WTC11 (cell line): ENCODE measurements around the gene NTSR1.

Source experiments
- CREM ChIP-seq: sonication (generic); formaldehyde crosslinking; IDR thresholded peaks from 2 replicates; pipeline ENCODE4 v1.8.1; 2022; ENCODE audit warnings: mild to moderate bottlenecking, missing genetic modification reagents, moderate library complexity
- ESRRA ChIP-seq: sonication (generic); formaldehyde crosslinking; IDR thresholded peaks from 2 replicates; pipeline ENCODE4 v1.8.1; 2022; ENCODE audit warnings: mild to moderate bottlenecking, missing genetic modification reagents, borderline replicate concordance
- GABPB1 ChIP-seq: sonication (generic); formaldehyde crosslinking; IDR thresholded peaks from 2 replicates; pipeline ENCODE4 v1.8.1; 2023; ENCODE audit warnings: mild to moderate bottlenecking, missing genetic modification reagents
- RORB ChIP-seq: fragments of 250-450 bp; sonication (Bioruptor Pico); IDR thresholded peaks from 2 replicates; pipeline ENCODE4 v1.9.0; 2021; ENCODE audit warnings: mild to moderate bottlenecking
- SP1 ChIP-seq: sonication (generic); formaldehyde crosslinking; conservative IDR thresholded peaks from 2 replicates; pipeline ENCODE4 v1.8.1; 2022; ENCODE audit warnings: missing genetic modification reagents
- ZNF416 ChIP-seq: fragments of 250-450 bp; sonication (Bioruptor Pico); IDR thresholded peaks from 2 replicates; pipeline ENCODE4 v1.9.0; 2021; ENCODE audit warnings: mild to moderate bottlenecking, inconsistent platforms
- TF ChIP-seq, protein P1 (sequence below): fragments of 200-600 bp; IDR thresholded peaks from 2 replicates; pipeline ENCODE4 v1.8.0; 2022; ENCODE audit warnings: antibody characterized with exemption
- TF ChIP-seq, protein P2 (sequence below): sonication (generic); formaldehyde crosslinking; IDR thresholded peaks from 2 replicates; pipeline ENCODE4 v1.8.1; 2023; ENCODE audit warnings: mild to moderate bottlenecking, missing genetic modification reagents
- TF ChIP-seq, protein P3 (sequence below): sonication (generic); formaldehyde crosslinking; IDR thresholded peaks from 2 replicates; pipeline ENCODE4 v1.8.0; 2022; ENCODE audit warnings: missing genetic modification reagents
- TF ChIP-seq, protein P4 (sequence below): sonication (generic); formaldehyde crosslinking; conservative IDR thresholded peaks from 2 replicates; pipeline ENCODE4 v1.8.1; 2022; ENCODE audit warnings: mild to moderate bottlenecking, missing genetic modification reagents

DNA sequence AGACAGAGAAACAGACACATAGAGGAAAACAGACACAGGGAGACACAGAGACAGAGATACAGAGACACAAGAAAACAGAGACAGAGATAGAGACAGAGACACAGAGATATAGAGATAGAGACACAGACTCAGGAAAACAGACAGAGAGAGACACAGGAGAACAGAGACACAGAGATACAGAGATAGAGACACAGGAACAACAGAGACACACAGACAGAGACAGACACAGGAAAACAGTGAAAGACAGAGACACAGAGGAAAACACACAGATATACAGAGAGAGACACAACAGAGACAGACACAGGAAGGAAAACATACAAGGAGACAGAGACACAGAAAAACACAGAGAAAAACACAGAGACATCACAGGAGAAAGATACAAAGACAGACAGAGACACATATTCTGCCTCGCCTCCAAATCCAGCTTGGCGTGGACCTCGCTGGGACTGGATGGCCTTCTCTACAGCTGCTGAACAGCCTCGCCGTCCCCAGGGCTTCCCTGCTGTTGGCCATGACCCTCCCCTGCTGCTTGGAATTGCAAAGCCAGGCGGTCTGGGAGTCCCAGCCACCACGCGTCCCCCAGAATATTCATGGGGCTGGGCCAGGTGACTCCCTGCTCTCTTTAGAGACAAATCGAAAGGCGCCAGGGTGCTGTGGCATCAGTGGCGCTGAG lies 36.8 kb downstream of the NTSR1 start:
- TF ChIP-seq, protein P1, sequence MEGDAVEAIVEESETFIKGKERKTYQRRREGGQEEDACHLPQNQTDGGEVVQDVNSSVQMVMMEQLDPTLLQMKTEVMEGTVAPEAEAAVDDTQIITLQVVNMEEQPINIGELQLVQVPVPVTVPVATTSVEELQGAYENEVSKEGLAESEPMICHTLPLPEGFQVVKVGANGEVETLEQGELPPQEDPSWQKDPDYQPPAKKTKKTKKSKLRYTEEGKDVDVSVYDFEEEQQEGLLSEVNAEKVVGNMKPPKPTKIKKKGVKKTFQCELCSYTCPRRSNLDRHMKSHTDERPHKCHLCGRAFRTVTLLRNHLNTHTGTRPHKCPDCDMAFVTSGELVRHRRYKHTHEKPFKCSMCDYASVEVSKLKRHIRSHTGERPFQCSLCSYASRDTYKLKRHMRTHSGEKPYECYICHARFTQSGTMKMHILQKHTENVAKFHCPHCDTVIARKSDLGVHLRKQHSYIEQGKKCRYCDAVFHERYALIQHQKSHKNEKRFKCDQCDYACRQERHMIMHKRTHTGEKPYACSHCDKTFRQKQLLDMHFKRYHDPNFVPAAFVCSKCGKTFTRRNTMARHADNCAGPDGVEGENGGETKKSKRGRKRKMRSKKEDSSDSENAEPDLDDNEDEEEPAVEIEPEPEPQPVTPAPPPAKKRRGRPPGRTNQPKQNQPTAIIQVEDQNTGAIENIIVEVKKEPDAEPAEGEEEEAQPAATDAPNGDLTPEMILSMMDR: no peak
- TF ChIP-seq SP1 (CRISPR knock-in tag) (no peak), GABPB1 (CRISPR knock-in tag) (no peak), ESRRA (CRISPR knock-in tag) (no peak), RORB (CRISPR knock-in tag) (no peak), CREM (CRISPR knock-in tag) (no peak), ZNF416 (CRISPR knock-in tag) (no peak)
- TF ChIP-seq, protein P2, sequence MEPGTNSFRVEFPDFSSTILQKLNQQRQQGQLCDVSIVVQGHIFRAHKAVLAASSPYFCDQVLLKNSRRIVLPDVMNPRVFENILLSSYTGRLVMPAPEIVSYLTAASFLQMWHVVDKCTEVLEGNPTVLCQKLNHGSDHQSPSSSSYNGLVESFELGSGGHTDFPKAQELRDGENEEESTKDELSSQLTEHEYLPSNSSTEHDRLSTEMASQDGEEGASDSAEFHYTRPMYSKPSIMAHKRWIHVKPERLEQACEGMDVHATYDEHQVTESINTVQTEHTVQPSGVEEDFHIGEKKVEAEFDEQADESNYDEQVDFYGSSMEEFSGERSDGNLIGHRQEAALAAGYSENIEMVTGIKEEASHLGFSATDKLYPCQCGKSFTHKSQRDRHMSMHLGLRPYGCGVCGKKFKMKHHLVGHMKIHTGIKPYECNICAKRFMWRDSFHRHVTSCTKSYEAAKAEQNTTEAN (CRISPR knock-in tag): no peak
- TF ChIP-seq, protein P3, sequence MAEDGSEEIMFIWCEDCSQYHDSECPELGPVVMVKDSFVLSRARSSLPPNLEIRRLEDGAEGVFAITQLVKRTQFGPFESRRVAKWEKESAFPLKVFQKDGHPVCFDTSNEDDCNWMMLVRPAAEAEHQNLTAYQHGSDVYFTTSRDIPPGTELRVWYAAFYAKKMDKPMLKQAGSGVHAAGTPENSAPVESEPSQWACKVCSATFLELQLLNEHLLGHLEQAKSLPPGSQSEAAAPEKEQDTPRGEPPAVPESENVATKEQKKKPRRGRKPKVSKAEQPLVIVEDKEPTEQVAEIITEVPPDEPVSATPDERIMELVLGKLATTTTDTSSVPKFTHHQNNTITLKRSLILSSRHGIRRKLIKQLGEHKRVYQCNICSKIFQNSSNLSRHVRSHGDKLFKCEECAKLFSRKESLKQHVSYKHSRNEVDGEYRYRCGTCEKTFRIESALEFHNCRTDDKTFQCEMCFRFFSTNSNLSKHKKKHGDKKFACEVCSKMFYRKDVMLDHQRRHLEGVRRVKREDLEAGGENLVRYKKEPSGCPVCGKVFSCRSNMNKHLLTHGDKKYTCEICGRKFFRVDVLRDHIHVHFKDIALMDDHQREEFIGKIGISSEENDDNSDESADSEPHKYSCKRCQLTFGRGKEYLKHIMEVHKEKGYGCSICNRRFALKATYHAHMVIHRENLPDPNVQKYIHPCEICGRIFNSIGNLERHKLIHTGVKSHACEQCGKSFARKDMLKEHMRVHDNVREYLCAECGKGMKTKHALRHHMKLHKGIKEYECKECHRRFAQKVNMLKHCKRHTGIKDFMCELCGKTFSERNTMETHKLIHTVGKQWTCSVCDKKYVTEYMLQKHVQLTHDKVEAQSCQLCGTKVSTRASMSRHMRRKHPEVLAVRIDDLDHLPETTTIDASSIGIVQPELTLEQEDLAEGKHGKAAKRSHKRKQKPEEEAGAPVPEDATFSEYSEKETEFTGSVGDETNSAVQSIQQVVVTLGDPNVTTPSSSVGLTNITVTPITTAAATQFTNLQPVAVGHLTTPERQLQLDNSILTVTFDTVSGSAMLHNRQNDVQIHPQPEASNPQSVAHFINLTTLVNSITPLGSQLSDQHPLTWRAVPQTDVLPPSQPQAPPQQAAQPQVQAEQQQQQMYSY (CRISPR knock-in tag): no peak
- TF ChIP-seq, protein P4, sequence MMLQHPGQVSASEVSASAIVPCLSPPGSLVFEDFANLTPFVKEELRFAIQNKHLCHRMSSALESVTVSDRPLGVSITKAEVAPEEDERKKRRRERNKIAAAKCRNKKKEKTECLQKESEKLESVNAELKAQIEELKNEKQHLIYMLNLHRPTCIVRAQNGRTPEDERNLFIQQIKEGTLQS: no peak
